ENCODE data around the gene LRRC10.

DNA sequence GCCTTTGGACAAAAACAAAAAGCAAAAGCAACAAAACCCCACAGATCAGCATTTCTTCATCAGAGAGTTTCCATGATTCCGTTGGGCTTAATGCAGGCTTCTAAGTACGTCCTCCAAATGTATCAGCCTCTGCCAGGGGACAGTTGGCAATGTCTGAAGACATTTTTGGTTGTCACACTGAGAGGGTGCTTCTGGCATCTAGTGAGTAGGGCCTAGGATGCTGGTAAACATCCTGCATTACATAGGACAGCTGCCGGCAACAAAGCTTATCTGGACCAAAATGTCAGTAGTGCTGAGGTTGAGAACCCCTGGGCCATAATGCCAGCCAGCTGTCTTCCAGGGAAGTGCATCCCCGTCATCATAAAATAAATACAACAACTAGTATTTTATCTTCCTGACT, 9.4 kb upstream of the LRRC10 start:
- TF ChIP-seq ZSCAN16 (tag by site-specific recombination; IDR thresholded peaks at IDR 0.05) (no peak), MZF1 (tag by site-specific recombination; IDR thresholded peaks at IDR 0.05; ENCODE audit: borderline replicate concordance) (no peak), ZNF350 (tag by site-specific recombination; IDR thresholded peaks at IDR 0.05) (no peak), ZNF558 (tag by site-specific recombination; IDR thresholded peaks at IDR 0.05) (no peak), ZNF670 (tag by site-specific recombination; IDR thresholded peaks at IDR 0.05; ENCODE audit: low read depth) (no peak), YY1 (tag by site-specific recombination; IDR thresholded peaks at IDR 0.05) (no peak), ZNF292 (tag by site-specific recombination; IDR thresholded peaks at IDR 0.05; ENCODE audit: borderline replicate concordance, low read depth) (no peak), ZNF830 (tag by site-specific recombination; IDR thresholded peaks at IDR 0.05; ENCODE audit: low read depth) (no peak), ZNF274 (IDR thresholded peaks at IDR 0.05; ENCODE audit: low read length) (no peak), ZNF274 (tag by site-specific recombination; IDR thresholded peaks at IDR 0.05; ENCODE audit: borderline replicate concordance) (no peak)
- TF ChIP-seq, protein P1, sequence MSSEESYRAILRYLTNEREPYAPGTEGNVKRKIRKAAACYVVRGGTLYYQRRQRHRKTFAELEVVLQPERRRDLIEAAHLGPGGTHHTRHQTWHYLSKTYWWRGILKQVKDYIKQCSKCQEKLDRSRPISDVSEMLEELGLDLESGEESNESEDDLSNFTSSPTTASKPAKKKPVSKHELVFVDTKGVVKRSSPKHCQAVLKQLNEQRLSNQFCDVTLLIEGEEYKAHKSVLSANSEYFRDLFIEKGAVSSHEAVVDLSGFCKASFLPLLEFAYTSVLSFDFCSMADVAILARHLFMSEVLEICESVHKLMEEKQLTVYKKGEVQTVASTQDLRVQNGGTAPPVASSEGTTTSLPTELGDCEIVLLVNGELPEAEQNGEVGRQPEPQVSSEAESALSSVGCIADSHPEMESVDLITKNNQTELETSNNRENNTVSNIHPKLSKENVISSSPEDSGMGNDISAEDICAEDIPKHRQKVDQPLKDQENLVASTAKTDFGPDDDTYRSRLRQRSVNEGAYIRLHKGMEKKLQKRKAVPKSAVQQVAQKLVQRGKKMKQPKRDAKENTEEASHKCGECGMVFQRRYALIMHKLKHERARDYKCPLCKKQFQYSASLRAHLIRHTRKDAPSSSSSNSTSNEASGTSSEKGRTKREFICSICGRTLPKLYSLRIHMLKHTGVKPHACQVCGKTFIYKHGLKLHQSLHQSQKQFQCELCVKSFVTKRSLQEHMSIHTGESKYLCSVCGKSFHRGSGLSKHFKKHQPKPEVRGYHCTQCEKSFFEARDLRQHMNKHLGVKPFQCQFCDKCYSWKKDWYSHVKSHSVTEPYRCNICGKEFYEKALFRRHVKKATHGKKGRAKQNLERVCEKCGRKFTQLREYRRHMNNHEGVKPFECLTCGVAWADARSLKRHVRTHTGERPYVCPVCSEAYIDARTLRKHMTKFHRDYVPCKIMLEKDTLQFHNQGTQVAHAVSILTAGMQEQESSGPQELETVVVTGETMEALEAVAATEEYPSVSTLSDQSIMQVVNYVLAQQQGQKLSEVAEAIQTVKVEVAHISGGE (tag by site-specific recombination; conservative IDR thresholded peaks at IDR 0.05; ENCODE audit: low read depth), result no peak
- TF ChIP-seq, protein P2, sequence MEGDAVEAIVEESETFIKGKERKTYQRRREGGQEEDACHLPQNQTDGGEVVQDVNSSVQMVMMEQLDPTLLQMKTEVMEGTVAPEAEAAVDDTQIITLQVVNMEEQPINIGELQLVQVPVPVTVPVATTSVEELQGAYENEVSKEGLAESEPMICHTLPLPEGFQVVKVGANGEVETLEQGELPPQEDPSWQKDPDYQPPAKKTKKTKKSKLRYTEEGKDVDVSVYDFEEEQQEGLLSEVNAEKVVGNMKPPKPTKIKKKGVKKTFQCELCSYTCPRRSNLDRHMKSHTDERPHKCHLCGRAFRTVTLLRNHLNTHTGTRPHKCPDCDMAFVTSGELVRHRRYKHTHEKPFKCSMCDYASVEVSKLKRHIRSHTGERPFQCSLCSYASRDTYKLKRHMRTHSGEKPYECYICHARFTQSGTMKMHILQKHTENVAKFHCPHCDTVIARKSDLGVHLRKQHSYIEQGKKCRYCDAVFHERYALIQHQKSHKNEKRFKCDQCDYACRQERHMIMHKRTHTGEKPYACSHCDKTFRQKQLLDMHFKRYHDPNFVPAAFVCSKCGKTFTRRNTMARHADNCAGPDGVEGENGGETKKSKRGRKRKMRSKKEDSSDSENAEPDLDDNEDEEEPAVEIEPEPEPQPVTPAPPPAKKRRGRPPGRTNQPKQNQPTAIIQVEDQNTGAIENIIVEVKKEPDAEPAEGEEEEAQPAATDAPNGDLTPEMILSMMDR (tag by site-specific recombination; IDR thresholded peaks at IDR 0.05), result no peak
- TF ChIP-seq, protein P3, sequence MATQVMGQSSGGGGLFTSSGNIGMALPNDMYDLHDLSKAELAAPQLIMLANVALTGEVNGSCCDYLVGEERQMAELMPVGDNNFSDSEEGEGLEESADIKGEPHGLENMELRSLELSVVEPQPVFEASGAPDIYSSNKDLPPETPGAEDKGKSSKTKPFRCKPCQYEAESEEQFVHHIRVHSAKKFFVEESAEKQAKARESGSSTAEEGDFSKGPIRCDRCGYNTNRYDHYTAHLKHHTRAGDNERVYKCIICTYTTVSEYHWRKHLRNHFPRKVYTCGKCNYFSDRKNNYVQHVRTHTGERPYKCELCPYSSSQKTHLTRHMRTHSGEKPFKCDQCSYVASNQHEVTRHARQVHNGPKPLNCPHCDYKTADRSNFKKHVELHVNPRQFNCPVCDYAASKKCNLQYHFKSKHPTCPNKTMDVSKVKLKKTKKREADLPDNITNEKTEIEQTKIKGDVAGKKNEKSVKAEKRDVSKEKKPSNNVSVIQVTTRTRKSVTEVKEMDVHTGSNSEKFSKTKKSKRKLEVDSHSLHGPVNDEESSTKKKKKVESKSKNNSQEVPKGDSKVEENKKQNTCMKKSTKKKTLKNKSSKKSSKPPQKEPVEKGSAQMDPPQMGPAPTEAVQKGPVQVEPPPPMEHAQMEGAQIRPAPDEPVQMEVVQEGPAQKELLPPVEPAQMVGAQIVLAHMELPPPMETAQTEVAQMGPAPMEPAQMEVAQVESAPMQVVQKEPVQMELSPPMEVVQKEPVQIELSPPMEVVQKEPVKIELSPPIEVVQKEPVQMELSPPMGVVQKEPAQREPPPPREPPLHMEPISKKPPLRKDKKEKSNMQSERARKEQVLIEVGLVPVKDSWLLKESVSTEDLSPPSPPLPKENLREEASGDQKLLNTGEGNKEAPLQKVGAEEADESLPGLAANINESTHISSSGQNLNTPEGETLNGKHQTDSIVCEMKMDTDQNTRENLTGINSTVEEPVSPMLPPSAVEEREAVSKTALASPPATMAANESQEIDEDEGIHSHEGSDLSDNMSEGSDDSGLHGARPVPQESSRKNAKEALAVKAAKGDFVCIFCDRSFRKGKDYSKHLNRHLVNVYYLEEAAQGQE (tag by site-specific recombination; IDR thresholded peaks at IDR 0.05), result no peak
